Adrenal gland (tissue), 12 donors: ENCODE data around the gene DIO1. TPM values are rescaled to one million over a fixed set of nuclear protein-coding genes. Genes with fewer than 3 reads are reported as not detected.

Source experiments
- DNase-seq, 7 donors: peaks; one replicate each; pipeline ENCODE4 v3.0.0-alpha.2; 2019 to 2020
- H3K27ac ChIP-seq, 5 donors: fragments of 200-600 bp; sonication (generic) in 4 of 5; 1 replicate in 3 of 5; 2 replicates in 2 of 5; pipeline versions ENCODE4 v1.5.1 to v1.8.0; 2016 to 2020; ENCODE audit warnings: mild to moderate bottlenecking in 1 of 5
- H3K27me3 ChIP-seq: fragments of 200-600 bp; 2 replicates; pipeline ENCODE4 v1.8.0; 2021
- H3K36me3 ChIP-seq, 2 donors: fragments of 200-600 bp; replicated peaks in 1 of 2; 1 replicate in 1 of 2; 2 replicates in 1 of 2; pipeline versions ENCODE4 v1.5.1 to v1.8.0; 2018 to 2022
- H3K4me1 ChIP-seq, 2 donors: fragments of 200-600 bp; replicated peaks in 1 of 2; 1 replicate in 1 of 2; 2 replicates in 1 of 2; pipeline versions ENCODE4 v1.5.1 to v1.8.0; 2018 to 2021
- H3K4me3 ChIP-seq, 4 donors: fragments of 200-600 bp; sonication (generic) in 3 of 4; one replicate each; pipeline ENCODE4 v1.5.1; 2016 to 2018
- H3K9me3 ChIP-seq, 3 donors: fragments of 200-600 bp; sonication (generic) in 1 of 3; replicated peaks in 1 of 3; 1 replicate in 2 of 3; 2 replicates in 1 of 3; pipeline versions ENCODE4 v1.5.1 to v1.8.0; 2016 to 2021
- CTCF ChIP-seq, 6 experiments: fragments of 450-650 bp in 4 of 6; fragments of 200-600 bp in 2 of 6; sonication (generic) in 1 of 6; IDR thresholded peaks; 1 replicate in 5 of 6; 2 replicates in 1 of 6; pipeline versions ENCODE4 v1.5.1 to v1.8.0; 2016 to 2021; ENCODE audit warnings: antibody characterized with exemption in 6 of 6, mild to moderate bottlenecking in 2 of 6, moderate library complexity in 1 of 6
- POLR2A ChIP-seq, 2 donors: fragments of 450-650 bp; IDR thresholded peaks; one replicate each; pipeline ENCODE4 v1.6.1; 2017; ENCODE audit warnings: antibody characterized with exemption in 2 of 2, mild to moderate bottlenecking in 2 of 2, moderate library complexity in 1 of 2
- WGBS, 4 donors: extraction: QIAGEN DNeasy Blood & Tissue Kit in 2 of 4; methylation state at CpG; one replicate each; pipeline versions ENCODE4 v1.1.5 to v1.1.7; 2013 to 2017; 5-methylcytosine and 5-hydroxymethylcytosine counted together
- intact Hi-C, 2 donors: fragments of 100-400 bp; cut with DNase I; formaldehyde crosslinking; loops; one replicate each; pipeline versions ENCODE4 v1.14.1 to v1.15.0; 2022 to 2023
- polyA plus RNA-seq, 3 donors: library from polyadenylated mRNA; stranded (reverse); fragments of 200-250 nt in 2 of 3; fragments of 350-450 nt in 1 of 3; fragmentation: Illumina TruSeq in 1 of 3; extraction: RNeasy Lipid Tissue Mini Kit (QIAGEN cat#74804) in 1 of 3; gene quantifications; one replicate each; pipeline ENCODE4 v1.2.3, GENCODE V29; 2013 to 2014
- total RNA-seq, 9 donors: library from RNA; depleted of rRNA in 4 of 9; stranded (reverse); fragments of >200 nt in 4 of 9; fragments of 120-200 nt in 1 of 9; fragmentation: NEBNext Ultra II Directional in 1 of 9; extraction: Animal tissue kit (Norgen Biotek cat#: 25700) in 1 of 9; gene quantifications; one replicate each; pipeline versions ENCODE4 v1.1.0 to v1.2.4, GENCODE V29; 2013 to 2023
- donor health status: healthy with polysubstance abuse.
- donor health status: Bipolar disorder and iron deficiency.
- donor health status: DM: yes; HTN: yes; CAD: no.
- donor health status: DM: no; HTN: no; CAD: no.
- donor health status: DM: no; HTN: no; CAD: no.
- donor health status: DM: yes; HTN: yes; CAD: no.

Gene DIO1
- total and polyA plus RNA-seq, 12 donors: 0.03 to 1.5 (median 0.11) TPM; not detected in 7

- WGBS, 4 donors: 90 to 94% (median 92%) methylated on average over 5 of the region's 5 CpGs
- Histone ChIP-seq H3K27me3 (no peaks in the 10 kb centered on the region), H3K4me1 (peaks cover 13 to 67% of the 10 kb centered on the region in 2 donors), H3K36me3 (peaks cover 0 to 14% of the 10 kb centered on the region in 2 donors), H3K27ac (peak overlapping the region in 2 of 5 donors; percentile 93 to 96), H3K9me3 (no peaks in the 10 kb centered on the region), H3K4me3 (no peak overlapping the region)
- DNase-seq: no peak
- TF ChIP-seq POLR2A (IDR thresholded peaks at IDR 0.05): no peak
- TF ChIP-seq CTCF (IDR thresholded peaks at IDR 0.05): no peak
- intact Hi-C loops: loop anchor here in 1 of 2 donors (10.0 kb wide), 1 partner anchor 53 kb away; the partner anchor contains the start of gene DIO1
Observed at GRCh38 chr1:53948291-53948690, 54.3 kb downstream of the DIO1 start.

GRCh38 chr1:53949023-53949990 lies 55.3 kb downstream of the DIO1 start:
- TF ChIP-seq CTCF (IDR thresholded peaks at IDR 0.05) (peak in 4 of 6 experiments; percentile 40 to 52 (median 44)), POLR2A (IDR thresholded peaks at IDR 0.05) (no peak)
- 79 to 88% (median 84%) methylated on average over 4 of the region's 4 CpGs for WGBS, 4 donors
- Histone ChIP-seq H3K27me3 (no peaks in the 10 kb centered on the region), H3K9me3 (no peaks in the 10 kb centered on the region), H3K4me3 (no peak overlapping the region), H3K4me1 (peaks cover 20 to 73% of the 10 kb centered on the region in 2 donors), H3K36me3 (peaks cover 0 to 23% of the 10 kb centered on the region in 2 donors), H3K27ac (peak overlapping the region in 1 of 5 donors; percentile 36)
- intact Hi-C loops: loop anchor here in 1 of 2 donors (10.0 kb wide), 1 partner anchor 55 kb away; the partner anchor contains the start of gene DIO1
- peak in 2 of 7 donors; percentile 20 to 33 for DNase-seq

- H3K36me3 ChIP-seq: peaks cover 0 to 23% of the 10 kb centered on the region in 2 donors
- no peaks in the 10 kb centered on the region for H3K27me3 ChIP-seq
- H3K27ac ChIP-seq: peak overlapping the region in 2 of 5 donors; percentile 14 to 46
- H3K9me3 ChIP-seq: no peaks in the 10 kb centered on the region
- H3K4me1 ChIP-seq: peaks cover 25 to 83% of the 10 kb centered on the region in 2 donors
- no peak for TF ChIP-seq POLR2A (IDR thresholded peaks at IDR 0.05)
- TF ChIP-seq CTCF (IDR thresholded peaks at IDR 0.05): no peak
- WGBS, 4 donors: 67 to 79% (median 73%) methylated on average over 4 to 5 of the region's 5 CpGs
- no peak overlapping the region for H3K4me3 ChIP-seq
- DNase-seq: peak in 2 of 7 donors; percentile 20 to 81
- intact Hi-C loops: no loop called here
Observed at GRCh38 chr1:53951697-53952096, 57.7 kb downstream of the DIO1 start.

GRCh38 chr1:53954128-53954527 lies 60.1 kb downstream of the DIO1 start:
- intact Hi-C loops: no loop called here
- Histone ChIP-seq H3K27ac (peak overlapping the region in 3 of 5 donors; percentile 13 to 52 (median 36)), H3K4me3 (no peak overlapping the region), H3K4me1 (peaks cover 21 to 76% of the 10 kb centered on the region in 2 donors), H3K9me3 (no peaks in the 10 kb centered on the region), H3K27me3 (no peaks in the 10 kb centered on the region), H3K36me3 (peaks cover 0 to 23% of the 10 kb centered on the region in 2 donors)
- 35 to 47% (median 42%) methylated on average over 2 of the region's 2 CpGs for WGBS, 4 donors
- DNase-seq: peak in 5 of 7 donors; percentile 37 to 62 (median 49)
- no peak for TF ChIP-seq CTCF (IDR thresholded peaks at IDR 0.05)
